Fibroblast of lung (primary cell): ENCODE measurements around the gene CD164L2.

Experiments
- CTCF ChIP-seq, 2 donors: IDR thresholded peaks in 1 of 2; conservative IDR thresholded peaks in 1 of 2; 1 replicate in 1 of 2; 2 replicates in 1 of 2; pipeline ENCODE4 v1.5.1; 2011 to 2012; ENCODE audit warnings: low read length in 2 of 2, control low read depth in 1 of 2, inconsistent platforms in 1 of 2, low read depth in 1 of 2, mild to moderate bottlenecking in 1 of 2
- EZH2 ChIP-seq: IDR thresholded peaks from 2 replicates; pipeline ENCODE4 v1.5.1; 2012; ENCODE audit warnings: low read length, control low read depth, mild to moderate bottlenecking; ENCODE audit errors: missing control alignments

GRCh38 chr1:27423709-27424108 is 40.6 kb upstream of the CD164L2 start:
- TF ChIP-seq CTCF (conservative IDR thresholded peaks at IDR 0.05 in 1 of 2, IDR thresholded peaks at IDR 0.05 in 1 of 2; ENCODE audit: low read depth in 1 of 2, low read length in 2 of 2), result no peak
- no peak for TF ChIP-seq EZH2
